ENCODE data around the gene LSM10. TPM values are rescaled to one million over a fixed set of nuclear protein-coding genes. Genes with fewer than 3 reads are reported as not detected.
A peak's percentile ranks its signal among the peaks of the same experiment; 100 is the strongest.

LSM10 gene
- total RNA-seq, 3 donors from 2014 or later (not counting 1 experiment from before 2014, with no cell fraction given): 25.2 to 30.4 (median 26.6) TPM

DNA sequence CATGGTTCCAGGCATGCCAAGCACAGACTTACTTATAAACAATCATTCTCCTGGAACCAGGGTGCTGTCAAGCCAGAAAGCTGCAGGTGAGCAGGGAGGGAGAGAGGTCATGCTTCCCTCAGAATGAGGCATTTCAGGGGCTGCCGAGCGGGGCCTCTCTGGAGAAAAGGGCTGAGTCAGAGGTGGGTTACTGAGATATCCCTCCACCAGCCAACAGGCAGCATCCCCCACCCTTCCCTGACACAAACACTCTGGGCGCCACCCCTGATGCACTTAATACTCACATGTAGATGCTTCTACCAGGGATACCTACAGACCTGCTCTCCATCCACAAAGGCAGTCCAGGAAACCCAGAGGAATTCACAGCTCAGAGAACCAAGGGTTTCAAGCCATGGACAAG is 25.1 kb downstream of the LSM10 start:
- Mint-ChIP-seq H3K27me3 (ENCODE audit: low read depth in 2 of 2) (no peaks in the 10 kb centered on the region), H3K4me3 (no peak overlapping the region), H3K9me3 (no peaks in the 10 kb centered on the region), H3K4me1 (peaks cover 50 to 52% of the 10 kb centered on the region in 2 donors), H3K27ac (peak overlapping the region; percentile 97 to 99), H3K36me3 (no peaks in the 10 kb centered on the region)
- H3K36me3 ChIP-seq (ENCODE audit: control insufficient read depth, insufficient read depth, low read length): peaks cover 6% of the 10 kb centered on the region
- DNase-seq (no peak), ATAC-seq (no peak)
- no peaks in the 10 kb centered on the region for H3K9me3 ChIP-seq (ENCODE audit: control insufficient read depth, insufficient read depth, low read length)
- TF ChIP-seq, protein P1, sequence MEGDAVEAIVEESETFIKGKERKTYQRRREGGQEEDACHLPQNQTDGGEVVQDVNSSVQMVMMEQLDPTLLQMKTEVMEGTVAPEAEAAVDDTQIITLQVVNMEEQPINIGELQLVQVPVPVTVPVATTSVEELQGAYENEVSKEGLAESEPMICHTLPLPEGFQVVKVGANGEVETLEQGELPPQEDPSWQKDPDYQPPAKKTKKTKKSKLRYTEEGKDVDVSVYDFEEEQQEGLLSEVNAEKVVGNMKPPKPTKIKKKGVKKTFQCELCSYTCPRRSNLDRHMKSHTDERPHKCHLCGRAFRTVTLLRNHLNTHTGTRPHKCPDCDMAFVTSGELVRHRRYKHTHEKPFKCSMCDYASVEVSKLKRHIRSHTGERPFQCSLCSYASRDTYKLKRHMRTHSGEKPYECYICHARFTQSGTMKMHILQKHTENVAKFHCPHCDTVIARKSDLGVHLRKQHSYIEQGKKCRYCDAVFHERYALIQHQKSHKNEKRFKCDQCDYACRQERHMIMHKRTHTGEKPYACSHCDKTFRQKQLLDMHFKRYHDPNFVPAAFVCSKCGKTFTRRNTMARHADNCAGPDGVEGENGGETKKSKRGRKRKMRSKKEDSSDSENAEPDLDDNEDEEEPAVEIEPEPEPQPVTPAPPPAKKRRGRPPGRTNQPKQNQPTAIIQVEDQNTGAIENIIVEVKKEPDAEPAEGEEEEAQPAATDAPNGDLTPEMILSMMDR (IDR thresholded peaks at IDR 0.05): no peak
- H3K4me1 ChIP-seq (ENCODE audit: control insufficient read depth, insufficient read depth, low read length): peaks cover 76% of the 10 kb centered on the region
- no peak overlapping the region for H3K4me3 ChIP-seq (ENCODE audit: low read length)
- no peaks in the 10 kb centered on the region for H3K27me3 ChIP-seq (ENCODE audit: control insufficient read depth, insufficient read depth, low read length)
- intact Hi-C loops (cut with micrococcal nuclease): no loop called here
- WGBS (ENCODE audit: insufficient coverage): 92% methylated on average over 1 of the region's 3 CpGs
- peak overlapping the region; percentile 95 for H3K27ac ChIP-seq (ENCODE audit: low read length)

DNA sequence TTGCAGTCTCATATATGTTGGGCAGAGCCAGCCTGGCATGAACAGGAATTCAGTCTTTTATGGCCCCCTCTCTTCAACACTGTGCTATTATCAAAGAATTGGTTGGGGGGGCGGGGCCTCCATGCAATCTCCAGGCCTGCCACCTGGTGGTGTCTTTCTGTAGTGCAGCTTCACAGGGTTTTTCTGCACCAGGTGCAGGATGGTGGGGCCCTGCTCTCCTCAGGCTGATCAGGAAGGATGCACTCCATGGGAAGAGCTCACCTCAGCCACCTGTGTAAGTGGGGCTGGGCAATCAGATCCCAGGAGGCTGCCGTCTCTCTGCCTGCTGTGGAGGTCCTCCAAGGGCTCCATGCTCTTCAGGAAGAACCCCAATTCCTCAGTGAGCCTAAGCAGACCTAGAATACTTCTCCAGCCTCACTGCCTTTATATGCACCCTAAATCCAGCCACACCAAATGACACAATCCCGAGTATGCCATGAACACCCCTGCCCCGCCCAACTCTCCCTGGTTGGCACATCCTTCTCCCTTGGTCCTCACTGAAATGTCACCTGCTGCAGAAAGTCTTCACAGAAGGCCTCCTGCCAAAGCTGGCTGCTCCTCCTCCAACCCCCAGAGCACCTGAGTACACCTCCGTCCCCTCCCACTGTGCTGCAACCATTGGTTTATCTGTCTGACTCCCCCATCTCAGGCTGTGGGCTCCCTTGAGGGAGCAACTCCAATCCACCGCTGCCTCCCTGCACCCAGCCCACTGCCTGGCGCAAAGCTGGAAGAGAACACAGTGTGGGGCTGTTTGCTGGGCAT is 28.4 kb downstream of the LSM10 start:
- DNase-seq: peak; percentile 81 to 91
- H3K27me3 ChIP-seq (ENCODE audit: control insufficient read depth, insufficient read depth, low read length): no peaks in the 10 kb centered on the region
- 61% methylated on average over 7 of the region's 7 CpGs for whole genome bisulfite sequencing (ENCODE audit: insufficient coverage)
- intact Hi-C loops (cut with micrococcal nuclease): loop anchor here (5.0 kb wide), 3 partner anchors 33 to 62 kb away; partner anchors contain the start of genes EVA1B and SH3D21
- no peak overlapping the region for H3K4me3 Mint-ChIP-seq
- no peaks in the 10 kb centered on the region for H3K9me3 ChIP-seq (ENCODE audit: control insufficient read depth, insufficient read depth, low read length)
- H3K27ac ChIP-seq (ENCODE audit: low read length): peak overlapping the region; percentile 20
- H3K36me3 ChIP-seq (ENCODE audit: control insufficient read depth, insufficient read depth, low read length): peaks cover 9% of the 10 kb centered on the region
- TF ChIP-seq, protein P1 (IDR thresholded peaks at IDR 0.05): peak; percentile 90
- H3K36me3 Mint-ChIP-seq: no peaks in the 10 kb centered on the region
- ATAC-seq: peak; percentile 64 to 80 (median 75)
- H3K9me3 Mint-ChIP-seq: no peaks in the 10 kb centered on the region
- peaks cover 67% of the 10 kb centered on the region for H3K4me1 ChIP-seq (ENCODE audit: control insufficient read depth, insufficient read depth, low read length)
- H3K4me3 ChIP-seq (ENCODE audit: low read length): no peak overlapping the region
- peak overlapping the region; percentile 73 to 74 for H3K27ac Mint-ChIP-seq
- peaks cover 41 to 63% of the 10 kb centered on the region in 2 donors for H3K4me1 Mint-ChIP-seq
- no peaks in the 10 kb centered on the region for H3K27me3 Mint-ChIP-seq (ENCODE audit: low read depth in 2 of 2)

DNA sequence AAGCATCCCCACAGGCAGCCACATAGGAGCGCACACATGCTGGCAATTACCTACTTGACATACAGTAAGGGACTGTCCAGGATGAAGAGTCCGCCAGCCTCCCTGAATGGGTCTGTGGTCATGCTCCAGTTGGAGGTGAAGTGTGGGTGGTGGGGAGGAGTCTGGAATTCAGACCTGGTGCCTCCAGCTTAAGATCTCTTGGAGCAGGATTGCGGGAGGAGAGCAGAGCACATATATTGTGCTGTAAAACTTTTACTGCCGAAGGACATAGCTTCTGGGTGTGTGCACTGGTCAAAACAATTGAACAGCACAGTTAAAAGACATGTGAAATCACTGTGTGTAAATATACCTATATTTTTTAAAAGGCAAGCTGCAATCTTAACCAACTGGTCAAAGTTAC is 29.9 kb downstream of the LSM10 start:
- Mint-ChIP-seq H3K27me3 (ENCODE audit: low read depth in 2 of 2) (no peaks in the 10 kb centered on the region), H3K4me1 (peaks cover 27 to 49% of the 10 kb centered on the region in 2 donors)
- DNase-seq: no peak

More for the DNA sequence above, 29.9 kb downstream of the LSM10 start:
- H3K36me3 Mint-ChIP-seq: no peaks in the 10 kb centered on the region
- Histone ChIP-seq H3K4me1 (ENCODE audit: control insufficient read depth, insufficient read depth, low read length) (peaks cover 53% of the 10 kb centered on the region), H3K27ac (ENCODE audit: low read length) (no peak overlapping the region), H3K27me3 (ENCODE audit: control insufficient read depth, insufficient read depth, low read length) (no peaks in the 10 kb centered on the region), H3K9me3 (ENCODE audit: control insufficient read depth, insufficient read depth, low read length) (no peaks in the 10 kb centered on the region), H3K4me3 (ENCODE audit: low read length) (no peak overlapping the region), H3K36me3 (ENCODE audit: control insufficient read depth, insufficient read depth, low read length) (peaks cover 14% of the 10 kb centered on the region)
- TF ChIP-seq, protein P1 (IDR thresholded peaks at IDR 0.05): no peak
- 97% methylated on average over 4 of the region's 4 CpGs for WGBS (ENCODE audit: insufficient coverage)
- ATAC-seq: no peak
- H3K9me3 Mint-ChIP-seq: no peaks in the 10 kb centered on the region
- peak overlapping the region; percentile 74 to 86 for H3K27ac Mint-ChIP-seq
- no peak overlapping the region for H3K4me3 Mint-ChIP-seq
- intact Hi-C loops (cut with micrococcal nuclease): loop anchor here (5.0 kb wide), 3 partner anchors 35 to 60 kb away; partner anchors contain the start of genes EVA1B and SH3D21
